Panc1 (cell line): ENCODE measurements around the gene LRP1B.

Source experiments
- POLR2AphosphoS5 ChIP-seq: IDR thresholded peaks from 2 replicates; pipeline ENCODE4 v1.6.1; 2012; ENCODE audit warnings: mild to moderate bottlenecking, low read depth, low read length, moderate library complexity
- SIN3A ChIP-seq: IDR thresholded peaks from 2 replicates; pipeline ENCODE4 v1.6.1; 2012; ENCODE audit warnings: low read depth, mild to moderate bottlenecking, low read length, moderate library complexity, borderline replicate concordance; ENCODE audit not compliant: insufficient read depth
- TCF7L2 ChIP-seq: IDR thresholded peaks from 2 replicates; pipeline ENCODE4 v1.6.1; 2011; ENCODE audit warnings: mild to moderate bottlenecking, low read depth, low read length, inconsistent platforms
- TF ChIP-seq, protein P1 (sequence below): fragments of 450-650 bp; IDR thresholded peaks from 2 replicates; pipeline ENCODE4 v1.5.1; 2017; ENCODE audit warnings: mild to moderate bottlenecking
- TF ChIP-seq, protein P2 (sequence below), 2 experiments: IDR thresholded peaks; 2 replicates each; pipeline ENCODE4 v1.6.1; 2011 to 2012; ENCODE audit warnings: low read depth in 2 of 2, control low read depth in 1 of 2, low read length in 1 of 2, mild to moderate bottlenecking in 1 of 2, moderate library complexity in 1 of 2; ENCODE audit not compliant: insufficient read depth in 1 of 2

DNA sequence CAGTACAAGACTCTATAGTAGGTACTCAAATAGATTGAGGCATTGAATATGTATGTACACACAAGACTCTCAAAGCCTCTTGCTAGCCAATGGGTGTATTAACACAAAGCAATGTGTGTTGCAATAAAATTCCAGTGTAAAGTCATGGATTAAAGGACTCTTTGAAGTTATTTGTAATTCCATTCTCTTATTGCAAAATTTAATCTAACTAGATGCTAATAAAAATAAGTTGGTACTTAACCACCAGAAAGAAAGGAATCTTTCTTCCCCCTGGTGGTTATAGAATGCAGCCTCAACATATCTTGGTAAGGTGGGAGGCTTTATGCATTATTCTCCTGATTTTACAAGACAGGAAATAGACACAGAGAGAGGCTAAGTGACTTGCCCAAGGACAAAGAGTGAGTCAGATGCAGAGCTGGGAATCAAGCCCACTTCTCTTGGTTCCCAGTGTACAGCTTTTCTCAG, 18.0 kb downstream of the LRP1B start:
- TF ChIP-seq, protein P1, sequence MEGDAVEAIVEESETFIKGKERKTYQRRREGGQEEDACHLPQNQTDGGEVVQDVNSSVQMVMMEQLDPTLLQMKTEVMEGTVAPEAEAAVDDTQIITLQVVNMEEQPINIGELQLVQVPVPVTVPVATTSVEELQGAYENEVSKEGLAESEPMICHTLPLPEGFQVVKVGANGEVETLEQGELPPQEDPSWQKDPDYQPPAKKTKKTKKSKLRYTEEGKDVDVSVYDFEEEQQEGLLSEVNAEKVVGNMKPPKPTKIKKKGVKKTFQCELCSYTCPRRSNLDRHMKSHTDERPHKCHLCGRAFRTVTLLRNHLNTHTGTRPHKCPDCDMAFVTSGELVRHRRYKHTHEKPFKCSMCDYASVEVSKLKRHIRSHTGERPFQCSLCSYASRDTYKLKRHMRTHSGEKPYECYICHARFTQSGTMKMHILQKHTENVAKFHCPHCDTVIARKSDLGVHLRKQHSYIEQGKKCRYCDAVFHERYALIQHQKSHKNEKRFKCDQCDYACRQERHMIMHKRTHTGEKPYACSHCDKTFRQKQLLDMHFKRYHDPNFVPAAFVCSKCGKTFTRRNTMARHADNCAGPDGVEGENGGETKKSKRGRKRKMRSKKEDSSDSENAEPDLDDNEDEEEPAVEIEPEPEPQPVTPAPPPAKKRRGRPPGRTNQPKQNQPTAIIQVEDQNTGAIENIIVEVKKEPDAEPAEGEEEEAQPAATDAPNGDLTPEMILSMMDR = no peak
- TF ChIP-seq POLR2AphosphoS5 = no peak
- TF ChIP-seq TCF7L2 = peak; percentile 38; the same call in 1 of the 2 replicates
- TF ChIP-seq SIN3A = no peak
- TF ChIP-seq, protein P2, sequence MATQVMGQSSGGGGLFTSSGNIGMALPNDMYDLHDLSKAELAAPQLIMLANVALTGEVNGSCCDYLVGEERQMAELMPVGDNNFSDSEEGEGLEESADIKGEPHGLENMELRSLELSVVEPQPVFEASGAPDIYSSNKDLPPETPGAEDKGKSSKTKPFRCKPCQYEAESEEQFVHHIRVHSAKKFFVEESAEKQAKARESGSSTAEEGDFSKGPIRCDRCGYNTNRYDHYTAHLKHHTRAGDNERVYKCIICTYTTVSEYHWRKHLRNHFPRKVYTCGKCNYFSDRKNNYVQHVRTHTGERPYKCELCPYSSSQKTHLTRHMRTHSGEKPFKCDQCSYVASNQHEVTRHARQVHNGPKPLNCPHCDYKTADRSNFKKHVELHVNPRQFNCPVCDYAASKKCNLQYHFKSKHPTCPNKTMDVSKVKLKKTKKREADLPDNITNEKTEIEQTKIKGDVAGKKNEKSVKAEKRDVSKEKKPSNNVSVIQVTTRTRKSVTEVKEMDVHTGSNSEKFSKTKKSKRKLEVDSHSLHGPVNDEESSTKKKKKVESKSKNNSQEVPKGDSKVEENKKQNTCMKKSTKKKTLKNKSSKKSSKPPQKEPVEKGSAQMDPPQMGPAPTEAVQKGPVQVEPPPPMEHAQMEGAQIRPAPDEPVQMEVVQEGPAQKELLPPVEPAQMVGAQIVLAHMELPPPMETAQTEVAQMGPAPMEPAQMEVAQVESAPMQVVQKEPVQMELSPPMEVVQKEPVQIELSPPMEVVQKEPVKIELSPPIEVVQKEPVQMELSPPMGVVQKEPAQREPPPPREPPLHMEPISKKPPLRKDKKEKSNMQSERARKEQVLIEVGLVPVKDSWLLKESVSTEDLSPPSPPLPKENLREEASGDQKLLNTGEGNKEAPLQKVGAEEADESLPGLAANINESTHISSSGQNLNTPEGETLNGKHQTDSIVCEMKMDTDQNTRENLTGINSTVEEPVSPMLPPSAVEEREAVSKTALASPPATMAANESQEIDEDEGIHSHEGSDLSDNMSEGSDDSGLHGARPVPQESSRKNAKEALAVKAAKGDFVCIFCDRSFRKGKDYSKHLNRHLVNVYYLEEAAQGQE (IDR thresholded peaks at IDR 0.05; ENCODE audit: insufficient read depth in 1 of 2, low read depth in 2 of 2, low read length in 1 of 2) = no peak
